GM12864 (cell line): ENCODE results near the gene CHST2.

Experiments
- DNase-seq: peaks from one replicate; pipeline ENCODE4 v3.0.0-alpha.2; 2011; ENCODE audit warnings: low read depth
- H3K4me3 ChIP-seq: 2 replicates; pipeline ENCODE4 v1.5.1; 2011; ENCODE audit warnings: mild to moderate bottlenecking, low read depth, low read length, control low read depth
- TF ChIP-seq, protein P1 (sequence below): IDR thresholded peaks from 2 replicates; pipeline ENCODE4 v1.5.1; 2011; ENCODE audit warnings: low read depth, mild to moderate bottlenecking, moderate library complexity, low read length, control low read depth, inconsistent platforms; ENCODE audit errors: missing control alignments

Gene CHST2

DNA sequence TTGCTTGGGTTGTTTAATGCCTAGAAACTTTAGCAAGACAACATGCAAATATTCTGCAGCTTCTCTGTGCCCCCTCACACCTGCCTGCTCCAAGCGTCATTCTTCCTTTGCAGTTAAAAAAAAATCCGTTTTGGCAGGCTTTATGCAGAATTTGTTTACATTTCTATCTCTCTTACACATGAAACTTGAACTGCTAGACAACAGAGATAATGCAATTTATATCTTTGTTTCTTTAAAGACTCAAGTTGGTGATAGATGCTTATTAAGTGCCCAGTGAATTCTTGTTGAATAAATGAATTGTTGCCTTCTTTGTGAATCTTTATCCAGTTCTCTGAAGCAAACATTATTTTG is 53.2 kb downstream of the CHST2 start:
- TF ChIP-seq, protein P1, sequence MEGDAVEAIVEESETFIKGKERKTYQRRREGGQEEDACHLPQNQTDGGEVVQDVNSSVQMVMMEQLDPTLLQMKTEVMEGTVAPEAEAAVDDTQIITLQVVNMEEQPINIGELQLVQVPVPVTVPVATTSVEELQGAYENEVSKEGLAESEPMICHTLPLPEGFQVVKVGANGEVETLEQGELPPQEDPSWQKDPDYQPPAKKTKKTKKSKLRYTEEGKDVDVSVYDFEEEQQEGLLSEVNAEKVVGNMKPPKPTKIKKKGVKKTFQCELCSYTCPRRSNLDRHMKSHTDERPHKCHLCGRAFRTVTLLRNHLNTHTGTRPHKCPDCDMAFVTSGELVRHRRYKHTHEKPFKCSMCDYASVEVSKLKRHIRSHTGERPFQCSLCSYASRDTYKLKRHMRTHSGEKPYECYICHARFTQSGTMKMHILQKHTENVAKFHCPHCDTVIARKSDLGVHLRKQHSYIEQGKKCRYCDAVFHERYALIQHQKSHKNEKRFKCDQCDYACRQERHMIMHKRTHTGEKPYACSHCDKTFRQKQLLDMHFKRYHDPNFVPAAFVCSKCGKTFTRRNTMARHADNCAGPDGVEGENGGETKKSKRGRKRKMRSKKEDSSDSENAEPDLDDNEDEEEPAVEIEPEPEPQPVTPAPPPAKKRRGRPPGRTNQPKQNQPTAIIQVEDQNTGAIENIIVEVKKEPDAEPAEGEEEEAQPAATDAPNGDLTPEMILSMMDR: no peak
- no peak overlapping the region for H3K4me3 ChIP-seq
- no peak for DNase-seq

- DNase-seq: no peak
- TF ChIP-seq, protein P1: no peak
- no peak overlapping the region for H3K4me3 ChIP-seq
Observed at GRCh38 chr3:143173242-143173641, 53.7 kb downstream of the CHST2 start.
